Left lung (tissue), 10 donors: ENCODE results near the gene TRAP1. TPM values are rescaled to one million over a fixed set of nuclear protein-coding genes. Genes with fewer than 3 reads are reported as not detected.

Experiments
- ATAC-seq: fragments of 200-7000 bp; cut with Tn5 transposase; one replicate; pipeline ENCODE4 v1.9.1; 2020; ENCODE audit warnings: moderate library complexity
- DNase-seq, 4 donors: peaks; one replicate each; pipeline ENCODE4 v3.0.0-alpha.2; 2013 to 2020
- H3K27ac ChIP-seq, 2 donors: fragments of 200-600 bp; sonication (generic) in 1 of 2; one replicate each; pipeline versions ENCODE4 v1.5.0 to v1.8.0; 2020 to 2021
- H3K27me3 ChIP-seq, 2 donors: fragments of 200-600 bp; sonication (generic) in 1 of 2; one replicate each; pipeline versions ENCODE4 v1.5.0 to v1.8.0; 2020 to 2021
- H3K36me3 ChIP-seq, 2 donors: fragments of 200-600 bp; sonication (generic) in 1 of 2; one replicate each; pipeline versions ENCODE4 v1.5.0 to v1.8.0; 2020 to 2021
- H3K4me1 ChIP-seq, 2 donors: fragments of 200-600 bp; one replicate each; pipeline ENCODE4 v1.8.0; 2021
- H3K4me3 ChIP-seq, 2 donors: fragments of 200-600 bp; sonication (generic) in 1 of 2; one replicate each; pipeline versions ENCODE4 v1.5.0 to v1.8.0; 2020 to 2021; ENCODE audit warnings: mild to moderate bottlenecking in 1 of 2
- H3K9me3 ChIP-seq, 2 donors: fragments of 200-600 bp; sonication (generic) in 1 of 2; one replicate each; pipeline versions ENCODE4 v1.5.0 to v1.8.0; 2020 to 2021
- CTCF ChIP-seq, 2 donors: fragments of 200-600 bp; sonication (generic) in 1 of 2; IDR thresholded peaks; one replicate each; pipeline versions ENCODE4 v1.5.0 to v1.8.0; 2021; ENCODE audit warnings: antibody characterized with exemption in 2 of 2
- intact Hi-C, 2 donors: fragments of 100-400 bp; cut with DNase I; formaldehyde crosslinking; loops; one replicate each; pipeline versions ENCODE4 v1.11.2 to v1.14.2; 2022
- polyA plus RNA-seq, 6 donors: library from polyadenylated mRNA; unstranded; fragments of 120-200 nt; gene quantifications; one replicate each; pipeline ENCODE4 v1.2.1, GENCODE V29; 2013; ENCODE audit not compliant: insufficient read length in 6 of 6
- total RNA-seq, 2 donors: library from RNA; stranded (reverse); fragmentation: NEBNext Ultra II Directional; extraction: Animal tissue kit (Norgen Biotek cat#: 25700); gene quantifications; one replicate each; pipeline ENCODE4 v1.2.1, GENCODE V29; 2021
- donor health status: DM: no; HTN: yes; CAD: no.
- donor health status: DM: no; HTN: no; CAD: no.

Gene TRAP1
- total and polyA plus RNA-seq, 8 donors, result 49.1 to 100 (median 82.7) TPM

GRCh38 chr16:3734758-3735221 is 17.5 kb upstream of the TRAP1 start:
- no peak for TF ChIP-seq CTCF (IDR thresholded peaks at IDR 0.05)
- Histone ChIP-seq H3K27me3 (no peaks in the 10 kb centered on the region), H3K36me3 (peaks cover 0 to 100% of the 10 kb centered on the region in 2 donors), H3K4me1 (no peaks in the 10 kb centered on the region), H3K4me3 (no peak overlapping the region), H3K27ac (no peak overlapping the region), H3K9me3 (no peaks in the 10 kb centered on the region)
- intact Hi-C loops, result no loop called here
- DNase-seq (no peak), ATAC-seq (no peak)

- ATAC-seq, result no peak
- H3K36me3 ChIP-seq, result peaks cover 0 to 100% of the 10 kb centered on the region in 2 donors
- H3K27ac ChIP-seq, result no peak overlapping the region
- no peak for DNase-seq
- no peak for TF ChIP-seq CTCF (IDR thresholded peaks at IDR 0.05)
- H3K4me1 ChIP-seq, result no peaks in the 10 kb centered on the region
- intact Hi-C loops, result no loop called here
- no peak overlapping the region for H3K4me3 ChIP-seq
- H3K9me3 ChIP-seq, result no peaks in the 10 kb centered on the region
- no peaks in the 10 kb centered on the region for H3K27me3 ChIP-seq
Observed at GRCh38 chr16:3734084-3734757, 16.9 kb upstream of the TRAP1 start.

GRCh38 chr16:3732171-3732570 is 14.8 kb upstream of the TRAP1 start:
- intact Hi-C loops, result no loop called here
- no peak overlapping the region for H3K27ac ChIP-seq
- H3K36me3 ChIP-seq, result peaks cover 0 to 98% of the 10 kb centered on the region in 2 donors
- DNase-seq, result no peak
- no peak overlapping the region for H3K4me3 ChIP-seq
- H3K27me3 ChIP-seq, result no peaks in the 10 kb centered on the region
- no peaks in the 10 kb centered on the region for H3K9me3 ChIP-seq
- no peaks in the 10 kb centered on the region for H3K4me1 ChIP-seq
- no peak for TF ChIP-seq CTCF (IDR thresholded peaks at IDR 0.05)
- ATAC-seq, result no peak

GRCh38 chr16:3731126-3731935 is 14.0 kb upstream of the TRAP1 start:
- H3K27me3 ChIP-seq, result no peaks in the 10 kb centered on the region
- ATAC-seq (no peak), DNase-seq (no peak)
- no peak overlapping the region for H3K4me3 ChIP-seq
- intact Hi-C loops, result no loop called here
- no peaks in the 10 kb centered on the region for H3K9me3 ChIP-seq
- no peaks in the 10 kb centered on the region for H3K4me1 ChIP-seq
- no peak for TF ChIP-seq CTCF (IDR thresholded peaks at IDR 0.05)
- no peak overlapping the region for H3K27ac ChIP-seq
- H3K36me3 ChIP-seq, result peaks cover 0 to 97% of the 10 kb centered on the region in 2 donors
